GM12892 (cell line): ENCODE results near the gene STIM2.

Source experiments
- POLR2A ChIP-seq: IDR thresholded peaks from 2 replicates; pipeline ENCODE4 v1.6.1; 2011; ENCODE audit warnings: low read depth, low read length, control low read depth
- POLR2AphosphoS5 ChIP-seq: IDR thresholded peaks from 2 replicates; pipeline ENCODE4 v1.6.1; 2011; ENCODE audit warnings: low read depth, low read length, control low read depth
- TAF1 ChIP-seq: IDR thresholded peaks from 2 replicates; pipeline ENCODE4 v1.6.1; 2011; ENCODE audit warnings: low read depth, mild to moderate bottlenecking, control low read depth, low read length, borderline replicate concordance

- TF ChIP-seq POLR2A (no peak), POLR2AphosphoS5 (no peak), TAF1 (no peak)
These were observed 99.0 kb downstream of the STIM2 start for GRCh38 chr4:26959654-26960047.
